Activated CD8-positive, alpha-beta memory T cell treated with anti-CD3 and anti-CD28 coated beads, Interleukin-2, amount 50 U/mL, for 1 hour (primary cell): Measurements from ENCODE around the gene OR1L6.

Experiments
- DNase-seq: peaks from one replicate; pipeline ENCODE4 v3.0.0-alpha.2; 2020; ENCODE audit errors: extremely low read depth

The OR1L6 gene

GRCh38 chr9:122742003-122742402 lies at the start of gene OR1L6:
OR1L6 (plus strand) TSS chr9:122742303; CDS start chr9:122749848, 7,545 bp downstream.
- DNase-seq = no peak

GRCh38 chr9:122695696-122696095 lies 46.4 kb upstream of the OR1L6 start:
- no peak for DNase-seq

GRCh38 chr9:122718038-122718437 lies 24.1 kb upstream of the OR1L6 start:
- DNase-seq = no peak

- no peak for DNase-seq
Measured at GRCh38 chr9:122719218-122719617, 22.9 kb upstream of the OR1L6 start.

- DNase-seq = no peak
Measured at GRCh38 chr9:122723690-122724089, 18.4 kb upstream of the OR1L6 start, which contains the start of gene OR1L4. OR1L4 (plus strand) TSS chr9:122723990; CDS start chr9:122723990, 0 bp downstream.

- no peak for DNase-seq
Measured at GRCh38 chr9:122754825-122755224, 12.7 kb downstream of the OR1L6 start.

- no peak for DNase-seq
Measured at GRCh38 chr9:122767817-122768216, 25.7 kb downstream of the OR1L6 start.

- no peak for DNase-seq
Measured at GRCh38 chr9:122777052-122777451, 34.9 kb downstream of the OR1L6 start.

- DNase-seq = no peak
Measured at GRCh38 chr9:122777935-122778627, 36.0 kb downstream of the OR1L6 start.

- DNase-seq = no peak
Measured at GRCh38 chr9:122779181-122779580, 37.1 kb downstream of the OR1L6 start.

- DNase-seq = no peak
Measured at GRCh38 chr9:122780026-122780425, 37.9 kb downstream of the OR1L6 start.

- no peak for DNase-seq
Measured at GRCh38 chr9:122781671-122782070, 39.6 kb downstream of the OR1L6 start.

GRCh38 chr9:122785269-122785668 lies 43.2 kb downstream of the OR1L6 start:
- DNase-seq = no peak

GRCh38 chr9:122786338-122786737 lies 44.2 kb downstream of the OR1L6 start:
- DNase-seq = no peak

- DNase-seq = no peak
Measured at GRCh38 chr9:122788831-122789230, 46.7 kb downstream of the OR1L6 start, which contains the start of gene OR5C1. OR5C1 (plus strand) TSS chr9:122788933; CDS start chr9:122788933, 0 bp downstream.

GRCh38 chr9:122789256-122790046 lies 47.3 kb downstream of the OR1L6 start:
- no peak for DNase-seq

GRCh38 chr9:122791872-122792669 lies 50.0 kb downstream of the OR1L6 start:
- no peak for DNase-seq

- DNase-seq = no peak
Measured at GRCh38 chr9:122797316-122798063, 55.4 kb downstream of the OR1L6 start.
